ENCODE results near the gene TFAM.
A peak's percentile ranks its signal among the peaks of the same experiment; 100 is the strongest.

TFAM gene

DNA sequence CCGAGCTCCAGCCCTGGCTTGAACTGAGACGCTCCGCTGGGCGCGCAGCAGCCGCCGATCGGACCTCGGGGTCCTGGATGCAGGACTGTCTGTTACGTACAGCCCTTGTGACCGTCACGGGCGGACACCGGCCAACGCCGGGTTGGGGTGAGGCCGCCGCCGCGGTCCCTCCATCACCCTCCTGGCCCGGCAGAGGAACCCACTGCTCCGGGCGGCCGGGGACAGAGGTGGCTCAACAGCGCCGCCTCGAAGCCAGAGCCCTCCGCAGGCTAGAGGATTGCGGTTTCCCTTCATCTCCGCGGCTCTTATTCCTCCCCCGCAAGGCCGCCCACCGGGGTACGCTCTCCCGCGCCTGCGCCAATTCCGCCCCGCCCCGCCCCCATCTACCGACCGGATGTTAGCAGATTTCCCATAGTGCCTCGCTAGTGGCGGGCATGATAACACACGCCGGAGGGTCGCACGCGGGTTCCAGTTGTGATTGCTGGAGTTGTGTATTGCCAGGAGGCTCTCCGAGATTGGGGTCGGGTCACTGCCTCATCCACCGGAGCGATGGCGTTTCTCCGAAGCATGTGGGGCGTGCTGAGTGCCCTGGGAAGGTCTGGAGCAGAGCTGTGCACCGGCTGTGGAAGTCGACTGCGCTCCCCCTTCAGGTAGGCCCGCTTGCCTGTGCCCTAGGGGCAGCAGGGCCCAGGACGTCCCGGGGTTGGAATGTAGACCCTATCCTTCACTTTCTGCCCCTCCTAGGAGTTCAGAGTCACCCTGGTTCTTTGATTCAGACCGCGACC, at the start of gene TFAM:
TSS of gene TFAM (plus strand) at position 412 of the 785 bp plus-strand sequence. CDS start at position 550, 138 bp downstream.
- TF ChIP-seq, protein P1, sequence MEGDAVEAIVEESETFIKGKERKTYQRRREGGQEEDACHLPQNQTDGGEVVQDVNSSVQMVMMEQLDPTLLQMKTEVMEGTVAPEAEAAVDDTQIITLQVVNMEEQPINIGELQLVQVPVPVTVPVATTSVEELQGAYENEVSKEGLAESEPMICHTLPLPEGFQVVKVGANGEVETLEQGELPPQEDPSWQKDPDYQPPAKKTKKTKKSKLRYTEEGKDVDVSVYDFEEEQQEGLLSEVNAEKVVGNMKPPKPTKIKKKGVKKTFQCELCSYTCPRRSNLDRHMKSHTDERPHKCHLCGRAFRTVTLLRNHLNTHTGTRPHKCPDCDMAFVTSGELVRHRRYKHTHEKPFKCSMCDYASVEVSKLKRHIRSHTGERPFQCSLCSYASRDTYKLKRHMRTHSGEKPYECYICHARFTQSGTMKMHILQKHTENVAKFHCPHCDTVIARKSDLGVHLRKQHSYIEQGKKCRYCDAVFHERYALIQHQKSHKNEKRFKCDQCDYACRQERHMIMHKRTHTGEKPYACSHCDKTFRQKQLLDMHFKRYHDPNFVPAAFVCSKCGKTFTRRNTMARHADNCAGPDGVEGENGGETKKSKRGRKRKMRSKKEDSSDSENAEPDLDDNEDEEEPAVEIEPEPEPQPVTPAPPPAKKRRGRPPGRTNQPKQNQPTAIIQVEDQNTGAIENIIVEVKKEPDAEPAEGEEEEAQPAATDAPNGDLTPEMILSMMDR (IDR thresholded peaks at IDR 0.05; ENCODE audit: control insufficient read depth, insufficient read depth, low read depth, low read length, missing control alignments): peak; percentile 76
- peak; percentile 65 for DNase-seq (ENCODE audit: low read depth)

GRCh38 chr10:58336242-58336641, 49.0 kb upstream of the TFAM start:
- TF ChIP-seq, protein P1 (IDR thresholded peaks at IDR 0.05; ENCODE audit: control insufficient read depth, insufficient read depth, low read depth, low read length, missing control alignments): no peak
- peak overlapping the region; percentile 97 for H3K4me3 ChIP-seq (ENCODE audit: control insufficient read depth, low read depth, low read length)
- DNase-seq (ENCODE audit: low read depth): no peak

More for the DNA sequence above, at the start of gene TFAM:
- peak within 1 kb of the TSS; percentile 60 for H3K4me3 ChIP-seq (ENCODE audit: control insufficient read depth, low read depth, low read length)

DNA sequence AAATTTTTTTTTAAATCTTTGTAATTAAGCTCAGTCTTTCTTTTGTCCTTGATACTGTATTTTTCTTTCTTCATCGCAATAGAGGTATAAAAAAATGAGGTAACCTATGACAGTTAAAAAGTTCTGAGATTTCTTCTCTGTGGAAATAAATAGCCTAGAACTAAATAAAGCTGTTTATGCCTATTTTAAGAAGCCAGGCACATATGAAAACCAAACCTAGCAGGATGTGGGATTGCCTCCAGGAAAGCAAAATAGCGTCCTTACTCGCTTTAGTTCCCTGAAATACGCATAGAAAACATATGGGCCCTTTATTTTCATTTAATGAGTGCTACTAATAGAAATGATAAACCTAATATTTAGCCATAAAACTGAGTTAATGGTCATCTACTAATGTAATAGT, 43.8 kb upstream of the TFAM start:
- no peak overlapping the region for H3K4me3 ChIP-seq (ENCODE audit: control insufficient read depth, low read depth, low read length)
- TF ChIP-seq, protein P1 (IDR thresholded peaks at IDR 0.05; ENCODE audit: control insufficient read depth, insufficient read depth, low read depth, low read length, missing control alignments): no peak
- no peak for DNase-seq (ENCODE audit: low read depth)

GRCh38 chr10:58341947-58342346, 43.3 kb upstream of the TFAM start:
- TF ChIP-seq, protein P1 (IDR thresholded peaks at IDR 0.05; ENCODE audit: control insufficient read depth, insufficient read depth, low read depth, low read length, missing control alignments): no peak
- no peak for DNase-seq (ENCODE audit: low read depth)
- H3K4me3 ChIP-seq (ENCODE audit: control insufficient read depth, low read depth, low read length): no peak overlapping the region

GRCh38 chr10:58347967-58348366, 37.2 kb upstream of the TFAM start:
- TF ChIP-seq, protein P1 (IDR thresholded peaks at IDR 0.05; ENCODE audit: control insufficient read depth, insufficient read depth, low read depth, low read length, missing control alignments): no peak
- no peak for DNase-seq (ENCODE audit: low read depth)
- no peak overlapping the region for H3K4me3 ChIP-seq (ENCODE audit: control insufficient read depth, low read depth, low read length)

- DNase-seq (ENCODE audit: low read depth): no peak
- TF ChIP-seq, protein P1 (IDR thresholded peaks at IDR 0.05; ENCODE audit: control insufficient read depth, insufficient read depth, low read depth, low read length, missing control alignments): no peak
- no peak overlapping the region for H3K4me3 ChIP-seq (ENCODE audit: control insufficient read depth, low read depth, low read length)
Measured at GRCh38 chr10:58348571-58349033, 36.6 kb upstream of the TFAM start.

All from AG09309 (cell line).